Cerebellar nuclear complex (tissue), 1 donor: ENCODE results near the gene SLC1A7.

ENCODE experiments used
- DNase-seq, 2 experiments: peaks; one replicate each; lab custom pipeline; 2025; lab: John Stamatoyannopoulos, UW

The SLC1A7 gene

DNA sequence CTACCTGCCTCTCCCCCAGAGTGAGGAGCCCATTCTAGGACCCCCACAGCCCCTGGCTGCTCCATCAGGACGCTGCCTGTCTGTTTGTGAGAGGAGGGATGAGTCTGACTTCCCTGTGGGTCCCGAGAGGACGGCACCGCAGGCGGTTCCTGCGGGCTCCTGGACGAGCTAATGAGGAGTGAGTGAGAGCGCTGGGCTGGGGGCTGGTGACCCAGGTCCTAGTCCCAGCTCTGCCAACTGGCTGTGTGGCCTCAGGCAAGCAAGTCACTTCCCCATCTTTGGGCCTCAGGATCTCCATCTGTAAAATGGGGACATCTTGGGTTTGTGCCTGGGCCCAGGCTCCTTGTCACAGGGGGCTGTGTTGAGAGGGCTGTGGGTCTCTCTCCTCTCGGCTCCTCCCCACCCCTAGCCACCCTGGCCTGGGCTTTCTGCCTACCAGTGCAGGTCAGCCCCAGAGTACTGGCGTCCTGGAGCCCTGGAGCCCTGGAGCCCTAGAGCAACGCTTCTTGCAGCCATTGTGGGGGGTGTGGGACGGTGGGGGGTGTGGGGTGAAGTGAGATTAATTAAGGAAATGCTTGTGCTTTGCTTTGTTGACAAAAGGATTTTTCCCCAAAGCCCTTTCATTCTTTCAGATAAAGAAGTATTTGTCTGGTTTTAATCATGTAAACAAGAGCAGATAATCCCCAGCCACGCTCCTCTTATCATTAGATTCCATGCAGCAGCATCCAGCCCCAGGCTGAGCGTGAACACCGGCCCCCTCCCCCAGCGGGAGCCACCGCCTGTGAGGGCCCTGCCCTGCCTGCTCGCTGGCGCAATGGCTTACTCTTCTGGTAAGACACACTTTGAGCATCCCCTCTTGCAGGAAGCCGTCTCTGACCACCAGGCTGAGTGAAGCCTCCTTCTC is 26.8 kb downstream of the SLC1A7 start:
- no peak for DNase-seq

DNA sequence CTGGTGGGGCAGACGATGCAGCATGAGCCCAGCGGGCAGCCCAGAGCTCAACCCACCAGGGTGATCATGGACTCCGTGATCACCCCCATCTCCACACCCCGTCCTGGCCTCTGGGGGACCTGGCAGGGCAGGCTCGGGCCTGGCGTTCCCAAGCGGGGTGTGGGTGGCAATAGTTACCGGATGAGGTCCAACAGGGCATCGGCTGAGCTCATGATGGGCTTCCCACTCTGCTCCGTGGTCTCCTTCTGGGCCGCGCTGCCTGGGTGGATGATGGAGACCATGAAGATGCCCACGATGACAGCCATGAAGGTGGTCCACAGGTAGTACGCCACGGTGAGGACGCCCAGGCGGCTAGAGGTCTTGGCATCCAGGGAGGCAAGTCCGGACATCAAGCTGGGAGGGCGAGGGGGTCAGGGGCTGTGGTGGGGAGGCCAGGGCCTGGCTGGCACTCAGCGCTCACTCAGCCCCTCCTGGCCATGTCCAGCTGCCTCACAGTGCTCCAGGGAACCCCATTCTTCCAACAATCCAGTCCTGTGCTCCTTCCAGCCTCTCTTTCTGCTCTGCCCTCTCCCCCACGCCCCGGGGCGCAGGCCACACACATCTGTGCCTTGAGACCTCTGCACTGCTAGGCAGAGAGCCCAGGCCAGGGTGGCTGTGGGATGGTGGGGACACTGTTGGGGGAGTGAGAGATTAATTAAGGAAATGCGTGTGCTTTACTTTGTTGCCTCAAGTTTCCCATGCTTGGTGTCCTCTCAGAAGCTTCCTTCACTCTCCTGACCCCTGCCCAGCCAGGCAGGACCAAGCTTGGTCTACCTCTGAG is 27.6 kb downstream of the SLC1A7 start:
- no peak for DNase-seq

DNA sequence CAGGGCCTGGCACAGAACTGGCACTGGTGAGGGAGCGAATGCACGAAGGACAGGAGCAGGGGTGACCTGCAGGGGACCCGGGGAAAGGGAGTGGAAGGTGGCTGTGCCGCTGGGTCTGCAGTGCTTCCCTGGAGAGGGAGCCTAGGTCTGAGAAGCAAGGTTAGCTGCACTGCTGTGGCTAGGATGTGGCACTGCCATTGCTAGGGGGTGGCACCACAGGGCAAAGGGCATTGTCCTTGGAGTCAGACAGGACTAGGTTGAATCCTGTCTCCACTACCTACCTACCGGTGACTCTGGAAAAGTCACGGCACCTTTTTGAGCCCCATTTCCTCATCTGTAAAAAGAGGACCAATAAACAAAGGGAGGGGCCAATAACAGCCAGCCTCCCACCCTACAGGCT is 28.3 kb downstream of the SLC1A7 start:
- DNase-seq = no peak

DNA sequence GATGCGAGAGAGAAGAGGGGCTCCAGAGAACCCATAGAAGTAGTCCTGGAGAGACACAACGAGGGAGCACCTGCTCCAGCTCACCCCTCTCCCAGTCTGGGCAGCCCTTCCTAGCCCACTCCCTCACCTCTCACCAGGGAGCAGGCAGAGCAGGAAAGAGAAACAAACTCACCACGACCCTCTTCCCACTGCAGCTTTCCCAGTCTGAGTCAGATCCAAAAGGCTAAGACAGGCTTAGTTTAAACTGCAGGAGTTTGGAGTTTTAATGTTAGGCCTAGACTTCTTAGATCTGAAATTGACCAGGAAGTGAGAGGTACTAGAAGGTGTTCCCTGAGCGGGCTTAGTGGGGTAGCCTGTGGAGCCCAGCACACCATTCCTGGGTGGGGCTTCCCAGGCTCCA is 29.6 kb downstream of the SLC1A7 start:
- no peak for DNase-seq

DNA sequence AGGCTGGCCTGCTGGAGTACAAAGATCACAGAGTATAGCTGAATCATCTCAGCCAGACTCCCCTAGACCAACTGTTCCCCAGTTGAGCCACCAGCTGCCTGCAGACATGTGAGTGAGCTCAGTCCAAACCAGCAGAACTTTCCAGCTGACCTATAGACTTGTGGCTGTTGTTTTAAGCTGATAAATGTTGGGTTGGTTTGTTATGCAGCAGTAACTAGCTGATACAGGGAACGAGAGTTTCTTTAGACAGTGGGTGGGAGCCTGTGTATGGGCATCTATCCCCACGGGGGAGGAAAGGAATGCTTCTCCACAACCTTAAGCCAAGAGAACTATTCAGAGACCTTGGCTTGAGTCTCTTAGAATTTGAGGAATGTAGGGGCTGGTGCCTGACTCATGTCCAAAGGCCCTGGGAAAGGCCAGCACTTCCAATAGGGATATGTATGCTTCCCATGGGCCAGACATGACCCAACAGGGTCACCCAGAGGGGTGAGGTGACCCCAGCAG is 30.1 kb downstream of the SLC1A7 start:
- DNase-seq = no peak

DNA sequence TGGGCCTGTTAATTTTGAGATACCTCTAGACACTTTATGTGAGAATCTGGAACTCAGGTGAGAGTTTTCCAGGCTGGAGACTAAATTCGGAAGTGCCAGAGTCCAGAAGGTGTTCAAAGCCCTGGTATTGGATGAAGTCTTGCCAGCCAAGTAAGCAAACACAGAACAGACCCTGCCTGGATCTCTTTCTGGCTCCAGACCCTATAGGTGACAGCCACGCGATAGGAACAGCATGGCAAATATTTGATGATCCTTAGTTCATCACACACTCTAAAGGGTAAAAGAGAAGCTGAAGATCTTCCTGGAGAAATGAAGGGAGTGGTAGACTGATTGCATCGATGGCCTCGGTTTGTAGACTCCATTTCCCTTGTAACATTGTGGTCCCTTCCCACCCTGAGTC is 30.7 kb downstream of the SLC1A7 start:
- no peak for DNase-seq

DNA sequence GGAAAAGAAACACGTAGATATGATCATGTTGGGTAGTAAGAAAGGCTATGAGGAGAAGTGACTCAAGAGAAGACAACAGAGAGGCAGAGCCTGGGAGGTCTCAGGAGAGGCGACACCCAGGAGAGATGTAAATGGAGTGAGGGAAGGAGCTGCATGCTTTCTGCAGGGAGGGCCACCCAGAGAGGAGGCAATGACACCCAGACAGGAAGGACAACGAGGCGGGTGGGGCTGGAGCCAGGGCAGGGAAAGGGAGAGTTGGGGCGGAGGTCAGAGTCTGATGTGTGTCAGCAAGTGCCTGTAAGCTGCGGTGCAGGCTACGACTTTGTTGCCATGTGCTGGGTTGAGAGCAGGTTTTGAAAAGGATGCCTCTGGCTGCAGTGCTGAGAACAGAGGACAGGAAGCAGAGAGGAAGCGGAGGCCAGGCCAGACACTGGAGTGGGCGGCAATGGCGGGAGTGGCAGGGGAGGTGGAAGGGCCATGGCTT is 31.3 kb downstream of the SLC1A7 start:
- no peak for DNase-seq

DNA sequence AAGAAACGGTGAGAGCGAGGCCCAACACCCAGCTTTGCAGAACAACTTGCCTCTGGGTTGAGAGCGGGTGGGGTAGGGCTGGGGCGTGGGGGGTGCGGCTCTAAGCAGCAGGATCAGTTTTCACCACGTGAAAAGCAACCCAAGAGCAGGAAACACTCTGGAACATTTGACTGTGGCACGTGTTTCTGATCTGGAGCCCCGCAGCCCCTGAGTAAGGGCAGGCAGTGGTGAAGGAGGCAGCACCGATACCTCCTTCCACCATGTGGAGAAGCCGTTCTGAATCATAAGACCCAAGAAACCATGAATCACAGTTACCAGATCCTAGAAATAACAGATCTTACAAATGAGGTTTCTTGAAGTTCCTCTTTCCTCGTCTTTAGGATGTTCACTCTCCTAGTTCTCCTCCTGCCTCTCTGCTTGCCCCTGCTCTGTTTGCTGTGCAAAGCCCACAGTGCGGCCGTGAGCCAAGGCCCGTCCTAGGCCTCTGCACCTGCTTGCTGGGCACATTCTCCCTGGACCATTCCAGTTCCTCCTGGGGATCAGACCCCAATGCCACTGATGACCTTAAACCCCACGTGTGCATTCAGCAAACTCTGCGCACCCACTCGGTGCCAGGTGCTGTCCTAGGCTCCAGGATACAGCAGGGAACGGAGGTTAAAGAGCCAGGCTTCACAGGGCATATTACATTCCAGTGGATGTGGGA is 31.9 kb downstream of the SLC1A7 start:
- no peak for DNase-seq

DNA sequence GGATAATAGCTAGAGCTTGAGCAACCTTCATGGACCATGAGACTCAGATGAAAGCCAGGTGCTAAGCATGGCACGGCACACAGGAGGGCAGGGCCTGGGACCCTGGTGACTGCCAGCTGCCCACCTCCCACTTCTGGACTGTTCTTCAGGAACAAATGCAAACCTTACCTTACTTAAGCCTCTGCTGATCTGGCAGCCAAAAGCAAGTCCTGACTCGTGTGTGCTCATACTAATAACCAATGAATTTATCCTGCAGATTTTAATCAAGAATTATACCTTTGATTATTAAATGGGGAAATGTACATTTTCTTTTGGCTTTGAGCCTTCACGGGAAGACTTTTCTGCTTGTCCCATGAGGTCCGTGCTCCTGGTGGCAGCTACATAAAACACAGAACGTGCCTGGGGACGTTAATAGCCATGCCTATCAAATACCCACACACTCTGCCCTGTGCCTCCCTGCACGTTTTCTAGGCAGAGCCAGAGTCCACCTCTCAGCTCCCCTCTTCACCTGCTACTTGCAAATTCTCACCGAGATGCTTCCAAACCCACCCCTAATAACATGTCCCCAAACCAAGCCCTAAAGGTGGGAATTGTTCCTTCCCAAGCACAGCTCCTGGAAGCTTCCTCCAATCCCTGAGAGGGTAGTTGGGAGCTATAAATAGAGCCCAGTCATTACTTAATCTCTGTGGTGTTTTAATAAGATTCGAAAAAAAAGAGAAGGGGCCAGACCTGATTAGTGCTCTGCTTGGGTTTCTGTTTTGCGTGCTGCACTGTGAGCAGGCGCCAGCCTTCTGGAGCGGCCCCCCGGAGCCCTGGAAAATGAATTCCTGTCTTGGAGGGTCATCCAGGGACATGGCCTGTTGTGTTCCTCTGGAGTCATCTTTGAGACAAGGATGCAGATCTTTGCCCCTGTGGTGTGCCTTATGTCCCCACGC is 33.5 kb downstream of the SLC1A7 start:
- DNase-seq = no peak

DNA sequence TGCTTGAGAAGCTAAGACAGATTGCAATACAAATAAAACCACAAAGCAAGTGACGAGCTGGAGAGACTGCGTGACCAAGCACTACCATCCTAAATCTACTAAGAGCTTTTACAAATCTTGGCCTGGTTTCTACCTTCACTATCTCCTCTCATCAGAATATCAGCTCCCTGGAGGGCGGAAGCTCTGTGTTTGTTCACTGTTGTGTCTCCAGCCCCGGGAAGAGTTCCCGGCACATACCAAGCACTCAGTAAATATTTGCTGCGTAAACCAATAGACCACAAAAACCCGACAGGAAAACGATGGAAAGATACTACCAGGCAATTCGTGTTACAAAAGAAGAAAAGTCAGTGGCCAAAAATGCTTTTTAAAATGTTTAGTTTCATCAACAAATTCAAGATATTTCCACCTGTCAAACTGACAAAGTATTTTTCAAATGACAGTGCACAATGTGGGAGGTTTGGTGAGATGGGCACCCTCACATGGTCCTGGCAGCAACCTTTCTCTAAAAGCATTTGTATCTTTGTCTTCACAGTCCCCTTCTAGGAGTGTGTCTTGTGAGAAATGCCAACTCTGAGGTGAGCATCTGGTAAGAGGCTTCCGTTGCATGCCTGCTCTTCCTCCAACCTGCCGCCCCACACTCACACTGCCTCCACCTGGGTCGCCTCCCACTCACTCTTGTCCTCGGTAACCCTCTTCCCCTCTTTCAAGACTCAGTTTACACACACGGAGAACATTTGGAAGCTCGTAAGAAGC is 34.7 kb downstream of the SLC1A7 start:
- no peak for DNase-seq

DNA sequence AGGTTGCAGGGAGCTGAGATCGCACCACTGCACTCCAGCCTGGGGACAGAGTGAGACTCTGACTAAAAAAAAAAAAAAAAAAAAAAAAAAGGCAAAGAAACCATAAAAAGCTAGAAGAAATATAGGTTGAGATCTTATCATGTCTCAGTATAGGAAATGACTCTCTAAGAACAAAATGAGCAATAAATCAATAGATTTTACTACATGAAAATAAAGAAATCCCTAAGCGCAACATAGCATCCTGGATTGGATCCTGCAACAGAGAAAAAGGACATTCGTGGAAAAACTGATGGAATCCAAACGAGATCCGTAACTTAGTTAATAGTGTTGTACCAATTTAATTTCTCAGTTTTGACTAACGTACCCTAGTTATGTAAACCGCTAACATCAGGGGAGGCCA is 35.3 kb downstream of the SLC1A7 start:
- no peak for DNase-seq

DNA sequence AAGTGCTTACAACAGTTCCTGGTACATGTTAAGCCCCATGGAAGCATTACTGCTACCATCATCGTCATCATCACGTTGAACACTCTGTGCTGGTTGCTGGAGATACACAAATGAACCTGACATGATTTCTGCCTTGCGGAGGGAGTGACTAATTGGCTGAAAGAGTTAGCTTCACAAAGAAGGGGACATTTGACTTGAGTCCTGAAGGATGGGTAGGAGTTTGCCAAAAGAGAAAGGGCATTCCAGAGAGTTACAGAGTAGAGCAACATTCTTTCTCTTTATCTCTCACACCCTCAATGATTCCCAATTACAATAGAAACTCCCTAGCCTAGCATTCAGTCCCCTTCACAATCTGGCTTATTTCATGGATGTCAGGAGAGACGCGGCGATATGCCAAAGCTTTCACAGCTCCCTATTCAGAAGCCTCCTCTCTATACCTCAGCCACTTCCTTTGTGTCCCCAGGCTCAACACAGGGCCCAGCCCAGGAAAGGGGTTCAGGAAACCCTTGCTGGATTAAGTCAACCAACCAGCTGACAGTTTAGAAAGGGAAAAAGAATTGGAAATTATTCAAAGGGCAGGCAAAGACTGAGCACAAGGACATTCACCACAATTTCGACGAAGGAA is 38.0 kb downstream of the SLC1A7 start:
- DNase-seq = no peak

DNA sequence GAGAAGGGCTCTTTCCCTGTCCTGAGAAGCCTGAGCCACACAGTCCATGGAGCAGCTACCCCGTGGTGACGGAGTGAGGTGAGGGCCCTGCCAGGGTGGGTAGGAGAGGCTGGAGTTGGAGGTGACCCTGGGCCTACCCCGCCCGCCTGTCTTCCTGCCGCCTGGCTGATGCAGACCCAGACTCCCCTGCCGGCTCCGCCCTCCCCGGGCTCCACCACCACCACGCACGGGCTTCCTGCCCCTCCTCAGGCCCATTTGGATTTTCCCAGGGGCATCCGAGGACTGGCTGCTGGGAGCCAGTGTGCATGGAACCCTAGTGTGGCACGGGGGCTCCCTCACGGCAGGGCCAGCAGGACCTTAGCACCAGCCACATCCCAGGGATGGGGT is 47.9 kb downstream of the SLC1A7 start:
- no peak for DNase-seq

DNA sequence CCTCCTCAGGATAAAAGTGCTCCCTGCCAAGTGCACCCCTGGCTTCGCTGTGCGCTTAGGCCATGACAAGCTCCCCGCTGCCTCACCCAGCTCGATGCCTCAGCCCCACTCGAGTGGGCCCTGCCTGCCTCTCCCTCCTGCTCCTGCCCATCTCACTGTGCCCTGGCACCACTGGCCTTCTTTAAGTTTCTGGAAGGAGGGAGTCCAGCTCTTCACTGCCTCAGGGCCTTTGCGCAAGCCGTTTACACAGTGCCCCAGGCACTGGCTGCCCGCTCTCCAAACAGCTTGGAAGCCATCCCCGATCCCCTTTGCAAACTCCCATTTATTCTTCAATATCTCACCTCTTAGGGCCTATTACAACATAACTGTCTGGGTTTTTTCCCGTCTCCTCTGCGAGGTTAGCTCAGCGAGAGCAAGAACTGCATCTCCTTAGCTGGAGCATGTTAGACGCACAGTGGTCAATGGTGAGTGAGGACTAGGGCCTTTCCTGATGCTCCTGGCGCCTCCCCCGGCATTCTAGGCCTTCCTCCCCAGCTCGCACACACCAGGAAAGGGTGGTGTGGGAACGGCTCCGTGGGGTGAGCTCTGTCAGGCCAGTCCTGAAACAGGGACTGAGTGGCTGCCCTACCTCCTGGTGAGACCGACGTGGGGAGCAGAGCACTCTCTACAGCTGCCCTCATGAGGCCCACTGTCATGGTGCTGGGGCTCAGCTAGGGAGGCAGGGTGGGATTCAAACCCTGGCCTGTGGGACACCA is 48.5 kb downstream of the SLC1A7 start:
- no peak for DNase-seq

DNA sequence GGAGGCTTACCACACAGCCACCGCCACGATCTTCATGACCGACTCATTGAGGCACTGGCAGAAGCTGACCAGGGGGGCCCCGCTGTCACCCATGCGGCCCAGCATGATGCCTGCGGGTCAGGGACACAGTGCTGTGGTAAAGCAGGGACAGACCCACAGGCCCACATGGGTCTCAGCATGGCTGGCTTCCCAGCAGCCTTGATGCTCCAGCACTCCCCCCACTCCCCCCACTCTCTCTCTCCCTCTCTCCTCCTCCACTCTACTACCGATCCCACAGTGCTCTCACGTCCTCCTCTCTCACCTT is 49.0 kb downstream of the SLC1A7 start:
- no peak for DNase-seq

DNA sequence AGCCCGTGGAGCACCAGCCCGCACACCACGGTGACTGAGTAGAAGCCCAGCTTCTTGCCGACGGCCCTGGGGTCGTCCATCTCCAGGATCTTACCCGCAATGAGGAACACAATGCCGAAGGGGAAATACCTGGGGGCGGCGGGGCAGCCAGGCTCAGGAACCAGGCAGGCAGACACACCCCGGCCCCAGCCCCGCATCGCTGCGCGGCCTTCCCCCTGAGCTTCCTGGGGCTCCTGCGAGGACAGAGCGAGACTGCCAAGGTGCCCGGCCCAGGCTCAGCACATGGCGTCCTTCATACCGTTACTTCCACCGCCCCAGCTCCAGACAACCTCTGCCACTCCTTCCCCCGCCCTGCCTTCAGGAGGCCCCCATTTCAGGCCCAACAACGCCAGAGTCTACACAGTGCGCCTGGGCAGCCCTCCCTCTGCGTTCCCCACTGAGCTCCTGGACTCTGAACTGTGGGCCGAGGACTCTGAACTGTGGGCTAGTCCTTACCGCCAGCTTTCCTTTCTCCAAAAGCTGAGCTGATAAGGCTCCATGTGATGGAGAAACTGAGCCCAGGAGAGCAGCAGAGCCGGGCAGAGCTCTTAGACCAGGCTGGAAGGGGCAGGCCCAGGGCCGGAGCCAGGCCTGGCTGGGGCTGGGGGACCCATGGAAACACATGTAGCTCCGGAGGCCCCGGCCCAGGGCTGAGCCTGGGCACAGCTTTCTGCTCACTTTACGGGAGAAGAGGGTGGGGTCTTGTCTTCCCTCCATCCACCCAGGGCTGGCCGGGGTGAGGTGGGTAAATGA is 49.6 kb downstream of the SLC1A7 start:
- no peak for DNase-seq

DNA sequence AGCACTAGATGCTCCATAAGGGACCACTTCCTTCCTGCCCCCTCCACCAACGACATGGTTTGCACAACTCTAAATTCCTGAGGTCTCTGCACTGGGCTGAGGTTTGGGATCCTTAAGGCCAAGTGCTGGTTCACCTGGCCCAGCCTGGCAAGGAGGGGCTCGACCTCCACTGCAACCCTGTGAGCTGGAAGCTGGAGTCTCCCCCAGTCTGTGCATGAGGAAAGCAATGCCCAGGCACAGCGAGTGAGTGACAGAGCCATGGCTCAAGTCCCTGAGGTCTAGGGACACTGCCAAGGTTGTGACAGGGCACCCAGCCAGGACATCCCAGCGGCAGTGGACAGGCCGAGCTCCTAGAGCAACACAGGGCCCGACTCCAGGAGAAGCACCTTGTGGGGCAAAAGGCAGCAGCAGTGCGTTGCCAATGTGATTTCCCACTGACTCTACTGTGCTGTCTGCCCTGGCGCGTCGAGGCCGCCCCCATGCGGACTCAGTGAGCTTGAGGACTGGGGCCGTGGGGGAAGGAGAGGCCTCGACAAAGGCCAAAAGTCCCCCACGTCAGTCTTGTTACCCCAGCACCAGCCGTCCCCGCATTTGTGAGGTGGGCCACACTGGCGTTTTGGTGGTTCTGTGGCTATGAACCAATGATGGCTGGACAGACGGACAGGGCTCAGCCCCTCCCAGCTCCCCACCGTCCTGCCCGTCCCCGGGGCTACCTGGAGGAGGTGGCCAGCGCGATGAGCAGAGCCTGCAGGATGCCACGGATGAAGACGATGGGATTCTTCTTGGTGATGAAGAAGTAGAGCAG is 50.4 kb downstream of the SLC1A7 start:
- peak in 1 of 2 experiments; percentile 41 for DNase-seq
